Ovary (tissue), 3 donors: ENCODE results near the gene ITPR3.

Source experiments
- CTCF ChIP-seq, 3 donors: fragments of 450-650 bp in 2 of 3; fragments of 200-600 bp in 1 of 3; IDR thresholded peaks; one replicate each; pipeline versions ENCODE4 v1.5.1 to v1.8.0; 2016 to 2022; ENCODE audit warnings: antibody characterized with exemption in 3 of 3, mild to moderate bottlenecking in 1 of 3
- EP300 ChIP-seq: sonication (generic); formaldehyde crosslinking; IDR thresholded peaks from one replicate; pipeline ENCODE4 v1.6.1; 2017; ENCODE audit warnings: antibody characterized with exemption
- POLR2A ChIP-seq: fragments of 450-650 bp; IDR thresholded peaks from one replicate; pipeline ENCODE4 v1.6.1; 2017; ENCODE audit warnings: antibody characterized with exemption, mild to moderate bottlenecking, moderate library complexity
- donor health status: DM: no; HTN: no; CAD: no.

- TF ChIP-seq CTCF (IDR thresholded peaks at IDR 0.05) (no peak), EP300 (no peak), POLR2A (no peak)
These were observed 46.0 kb downstream of the ITPR3 start for GRCh38 chr6:33667072-33667471.
